Neural progenitor cell (in vitro differentiated cells): ENCODE data around the gene PRDX2.

Experiments used
- CTCF ChIP-seq: fragments of 200-600 bp; sonication (generic); IDR thresholded peaks from 2 replicates; pipeline ENCODE4 v1.5.1; 2017; ENCODE audit warnings: antibody characterized with exemption, mild to moderate bottlenecking
- EZH2phosphoT487 ChIP-seq: fragments of 200-600 bp; sonication (generic); IDR thresholded peaks from 2 replicates; pipeline ENCODE4 v1.6.1; 2017; ENCODE audit warnings: antibody characterized with exemption

- TF ChIP-seq CTCF (no peak), EZH2phosphoT487 (no peak)
Observed at GRCh38 chr19:12748489-12748888, 53.1 kb downstream of the PRDX2 start.
